SK-MEL-5 (cell line): ENCODE results near the gene ABITRAM. TPM values are rescaled to one million over a fixed set of nuclear protein-coding genes. Genes with fewer than 3 reads are reported as not detected.
"Not testable (repeated sequence)": the region's sequence is repeated elsewhere in the genome, so short reads cannot be mapped to it uniquely, and the experiment has no call there.

ENCODE experiments used
- DNase-seq: peaks from one replicate; pipeline ENCODE4 v3.0.0-alpha.2; 2016; ENCODE audit warnings: low read depth, low spot score
- in situ Hi-C: cut with HindIII; loops from 2 replicates; pipeline ENCODE4 v1.10.0; 2016; ENCODE audit warnings: low sequenced_read_pairs, high pct_unique_total_duplicates, low pct_unique_long_range_greater_than_20kb
- total RNA-seq: library from RNA; depleted of rRNA; stranded (reverse); fragments of >200 nt; shearing (Covaris generic); gene quantifications from 2 replicates; pipeline ENCODE4 v1.2.3, GENCODE V29; 2014; rRNA removed

ABITRAM gene
- total RNA-seq, 1 experiment from 2014 or later, result 11.8 TPM

GRCh38 chr9:108971392-108971791, 37.2 kb downstream of the ABITRAM start:
- in situ Hi-C loops, DNase-seq: not testable (repeated sequence)

DNA sequence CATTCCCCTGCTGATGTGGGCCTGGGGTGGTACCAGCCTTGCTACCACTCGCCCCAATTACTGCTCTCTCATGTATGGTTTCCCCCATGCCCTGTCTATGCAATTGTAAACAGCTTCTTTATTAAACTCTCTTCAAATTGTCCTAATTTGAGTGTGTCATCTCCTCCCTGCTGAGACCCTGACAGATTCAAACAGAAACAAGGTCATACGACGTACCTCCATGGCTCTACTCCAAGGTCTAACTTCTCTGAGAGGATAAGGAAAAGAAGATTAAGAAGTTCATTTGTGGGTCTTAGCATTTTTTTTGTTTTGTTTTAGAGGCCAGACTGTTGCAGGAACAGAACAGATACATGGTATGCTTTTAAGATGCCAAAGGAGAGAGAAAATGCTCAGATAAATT, 38.0 kb downstream of the ABITRAM start:
- no peak for DNase-seq
- in situ Hi-C loops, result no loop called here

DNA sequence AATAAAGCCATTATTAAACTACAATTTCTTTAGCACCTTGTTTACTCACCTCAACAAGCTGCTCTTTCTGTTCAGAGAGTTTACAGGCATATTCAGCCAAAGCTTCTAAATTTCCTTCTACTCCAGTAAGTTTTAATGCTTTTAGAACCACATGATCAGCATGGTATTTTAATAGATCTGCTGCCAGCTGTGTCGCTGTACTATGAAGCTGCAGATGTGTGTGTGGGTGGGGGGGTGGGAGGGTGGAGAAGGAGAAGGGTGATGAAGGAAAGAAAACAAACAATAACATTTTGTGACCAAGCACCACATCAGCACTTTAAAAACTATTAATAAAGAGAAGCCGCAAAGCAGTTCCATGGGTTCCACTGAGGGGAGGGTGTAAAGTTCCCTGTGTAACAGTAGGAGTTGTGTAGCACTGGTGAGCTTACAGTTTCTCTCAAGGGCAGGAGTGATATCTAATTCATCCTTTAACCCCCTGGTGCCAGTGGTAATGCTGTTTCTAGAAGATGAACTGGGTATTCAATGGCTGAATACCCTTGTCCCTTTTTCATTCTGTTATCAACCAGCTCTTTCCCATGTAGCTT, 38.5 kb downstream of the ABITRAM start:
- in situ Hi-C loops, result no loop called here
- no peak for DNase-seq

DNA sequence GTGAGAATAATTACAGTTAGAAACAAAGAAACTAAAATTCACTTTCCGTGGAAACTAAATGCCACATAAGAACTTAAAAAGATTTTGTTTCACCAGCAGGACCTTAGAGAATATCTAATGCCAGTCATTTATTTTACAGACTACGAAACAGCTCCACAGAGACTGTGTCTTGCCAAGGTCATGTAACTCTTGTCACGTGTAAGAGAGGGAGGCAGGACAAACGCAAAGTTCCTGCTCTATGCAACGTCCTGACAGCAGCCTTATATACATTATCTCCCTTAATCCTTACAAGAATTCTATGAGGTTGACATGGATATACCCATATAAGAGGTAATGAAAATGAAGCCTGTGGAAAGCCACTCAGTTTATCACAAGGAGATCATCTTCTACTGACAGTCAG, 39.7 kb downstream of the ABITRAM start:
- in situ Hi-C loops, result no loop called here

DNA sequence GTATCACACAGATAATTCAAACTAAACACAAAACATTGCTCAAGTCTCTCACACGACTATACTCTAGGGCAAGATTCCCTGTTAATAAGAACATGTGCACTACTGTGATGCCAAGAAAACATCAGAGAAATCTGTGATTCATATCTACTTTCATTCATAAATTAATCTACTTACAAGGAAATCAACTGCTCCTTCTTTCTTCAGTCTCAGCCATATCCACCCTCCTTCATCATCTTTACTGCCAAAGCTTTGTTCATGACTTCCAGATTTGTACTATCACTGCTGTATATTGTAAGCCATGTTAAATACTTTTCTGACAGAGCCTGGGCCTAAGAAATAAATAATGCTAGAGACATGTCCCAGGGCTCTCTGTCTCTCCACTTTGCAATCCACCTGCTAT, 44.0 kb downstream of the ABITRAM start:
- in situ Hi-C loops, result no loop called here
- no peak for DNase-seq

More for the DNA sequence above, 39.7 kb downstream of the ABITRAM start:
- no peak for DNase-seq

GRCh38 chr9:108980893-108981292, 46.7 kb downstream of the ABITRAM start:
- in situ Hi-C loops, result no loop called here
- no peak for DNase-seq

DNA sequence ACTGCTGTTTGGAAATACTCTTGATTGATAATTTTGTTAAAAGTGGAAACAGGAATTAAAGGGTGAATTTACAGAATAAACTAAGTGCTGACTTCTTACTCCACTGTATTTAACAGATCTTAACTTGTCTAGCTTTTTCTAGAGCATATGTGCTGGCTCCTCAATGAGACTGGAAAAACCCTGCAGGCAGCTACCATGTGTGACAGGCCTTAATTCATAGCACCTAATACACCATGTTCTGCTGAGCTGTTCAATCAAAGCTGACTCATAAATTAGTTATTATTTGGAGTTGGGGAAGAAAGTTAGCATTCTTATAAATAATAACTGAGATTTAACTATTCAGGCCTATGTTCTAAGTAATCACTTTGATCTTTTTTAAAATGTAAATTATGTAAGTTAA, 49.7 kb downstream of the ABITRAM start:
- in situ Hi-C loops, result no loop called here
- no peak for DNase-seq

Other genes with a start within 250 kb of the ABITRAM start
- not detected in 2 replicates for gene ACTL7B, start 78.4 kb upstream of the ABITRAM start, total RNA-seq
- gene ACTL7A, start 72.1 kb upstream of the ABITRAM start, total RNA-seq, result not detected in 2 replicates
- 38.7 and 39.2 TPM in 2 replicates for gene ELP1, start 276 bp upstream of the ABITRAM start, total RNA-seq
- 58.8 and 61.6 TPM in 2 replicates for gene CTNNAL1, start 79.1 kb downstream of the ABITRAM start, total RNA-seq
- 52.3 and 60.0 TPM in 2 replicates for gene TMEM245, start 185.5 kb downstream of the ABITRAM start, total RNA-seq
- gene FRRS1L, start 232.8 kb downstream of the ABITRAM start, total RNA-seq, result 0.03 TPM in 2 replicates